ENCODE results near the gene ZCCHC14.

GRCh38 chr16:87363771-87364455, 128.9 kb downstream of the ZCCHC14 start:
- TF ChIP-seq CTCF (IDR thresholded peaks at IDR 0.05; ENCODE audit: low read length) (no peak), EZH2 (optimal IDR thresholded peaks at IDR 0.05; ENCODE audit: low read depth, low read length) (no peak)
